Measurements from ENCODE around the gene KCNN4. TPM values are rescaled to one million over a fixed set of nuclear protein-coding genes. Genes with fewer than 3 reads are reported as not detected.

KCNN4 gene
- total and polyA plus RNA-seq, 2 experiments from 2014 or later: 0.86 to 3.2 TPM

DNA sequence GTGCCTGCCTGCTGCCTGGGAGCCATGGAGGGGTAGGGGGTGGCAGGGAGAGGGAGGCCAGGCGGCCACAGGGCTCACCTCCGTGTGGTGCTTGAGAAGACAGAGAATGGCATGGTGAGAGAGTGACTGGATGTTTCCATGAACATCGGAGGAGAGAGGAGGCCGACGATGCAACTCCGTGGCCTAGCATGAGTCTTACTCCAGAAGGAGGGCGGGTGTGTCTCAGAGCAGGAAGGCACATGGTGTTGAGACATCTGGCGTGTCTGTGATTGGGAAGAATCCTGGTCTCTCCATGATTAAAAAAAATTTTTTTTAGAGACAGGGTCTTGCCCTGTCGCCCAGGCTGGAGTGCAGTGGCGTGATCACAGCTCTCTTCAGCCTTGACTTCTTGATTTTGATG, 59.8 kb downstream of the KCNN4 start (continued):
- TF ChIP-seq ZNF462 (CRISPR knock-in tag; IDR thresholded peaks at IDR 0.05) (no peak), EZH2 (IDR thresholded peaks at IDR 0.05; ENCODE audit: low read depth, unreplicated experiment) (no peak), ZNF114 (CRISPR knock-in tag; IDR thresholded peaks at IDR 0.05) (no peak)

GRCh38 chr19:43719918-43720317, 60.9 kb downstream of the KCNN4 start:
- no peak overlapping the region for H3K27ac ChIP-seq (ENCODE audit: low read depth)
- no peaks in the 10 kb centered on the region for H3K9me2 ChIP-seq (ENCODE audit: insufficient read depth)
- no peaks in the 10 kb centered on the region for H3F3A ChIP-seq (replicated peaks; ENCODE audit: low read depth)
- Mint-ChIP-seq H3K9me3 (no peaks in the 10 kb centered on the region), H3K36me3 (ENCODE audit: low read depth) (no peaks in the 10 kb centered on the region), H3K27me3 (ENCODE audit: insufficient read depth, low read depth, poor library complexity) (peaks cover 5% of the 10 kb centered on the region), H3K27ac (no peak overlapping the region), H3K4me3 (no peak overlapping the region), H3K4me1 (no peaks in the 10 kb centered on the region)
- H3K27me3 ChIP-seq (ENCODE audit: insufficient read depth): no peaks in the 10 kb centered on the region
- ATAC-seq (no peak; the same call in 1 of the 3 replicates), DNase-seq (ENCODE audit: low spot score) (no peak)
- H3K79me2 ChIP-seq (replicated peaks; ENCODE audit: insufficient read depth): no peaks in the 10 kb centered on the region
- H2AFZ ChIP-seq: no peak overlapping the region
- no peaks in the 10 kb centered on the region for H3K36me3 ChIP-seq (ENCODE audit: insufficient read depth)
- H3K4me2 ChIP-seq: no peak overlapping the region
- H3K4me3 ChIP-seq: no peak overlapping the region
- H4K20me1 ChIP-seq (replicated peaks; ENCODE audit: insufficient read depth): no peaks in the 10 kb centered on the region
- H3K4me1 ChIP-seq (ENCODE audit: insufficient read depth): no peaks in the 10 kb centered on the region
- TF ChIP-seq ZNF114 (CRISPR knock-in tag; IDR thresholded peaks at IDR 0.05) (no peak), ZNF331 (CRISPR knock-in tag; IDR thresholded peaks at IDR 0.05; ENCODE audit: low read depth) (no peak), POLR2AphosphoS5 (IDR thresholded peaks at IDR 0.05; ENCODE audit: low read depth) (no peak), EZH2phosphoT487 (IDR thresholded peaks at IDR 0.05; ENCODE audit: unreplicated experiment) (no peak), STAT1 (IDR thresholded peaks at IDR 0.05; ENCODE audit: unreplicated experiment) (no peak), ZNF462 (CRISPR knock-in tag; IDR thresholded peaks at IDR 0.05) (no peak), EZH2 (IDR thresholded peaks at IDR 0.05; ENCODE audit: low read depth, unreplicated experiment) (no peak)
- TF ChIP-seq, protein P1, sequence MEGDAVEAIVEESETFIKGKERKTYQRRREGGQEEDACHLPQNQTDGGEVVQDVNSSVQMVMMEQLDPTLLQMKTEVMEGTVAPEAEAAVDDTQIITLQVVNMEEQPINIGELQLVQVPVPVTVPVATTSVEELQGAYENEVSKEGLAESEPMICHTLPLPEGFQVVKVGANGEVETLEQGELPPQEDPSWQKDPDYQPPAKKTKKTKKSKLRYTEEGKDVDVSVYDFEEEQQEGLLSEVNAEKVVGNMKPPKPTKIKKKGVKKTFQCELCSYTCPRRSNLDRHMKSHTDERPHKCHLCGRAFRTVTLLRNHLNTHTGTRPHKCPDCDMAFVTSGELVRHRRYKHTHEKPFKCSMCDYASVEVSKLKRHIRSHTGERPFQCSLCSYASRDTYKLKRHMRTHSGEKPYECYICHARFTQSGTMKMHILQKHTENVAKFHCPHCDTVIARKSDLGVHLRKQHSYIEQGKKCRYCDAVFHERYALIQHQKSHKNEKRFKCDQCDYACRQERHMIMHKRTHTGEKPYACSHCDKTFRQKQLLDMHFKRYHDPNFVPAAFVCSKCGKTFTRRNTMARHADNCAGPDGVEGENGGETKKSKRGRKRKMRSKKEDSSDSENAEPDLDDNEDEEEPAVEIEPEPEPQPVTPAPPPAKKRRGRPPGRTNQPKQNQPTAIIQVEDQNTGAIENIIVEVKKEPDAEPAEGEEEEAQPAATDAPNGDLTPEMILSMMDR (conservative IDR thresholded peaks at IDR 0.05; ENCODE audit: low read depth in 2 of 2): no peak
